HCT116 (cell line): ENCODE data around the gene SLC5A3. TPM values are rescaled to one million over a fixed set of nuclear protein-coding genes. Genes with fewer than 3 reads are reported as not detected.

Source experiments
- ATAC-seq: fragments of 200-7000 bp; cut with Tn5 transposase; 2 replicates; pipeline ENCODE4 v1.9.1; 2020; ENCODE audit warnings: mild to moderate bottlenecking, moderate library complexity
- BruUV-seq: library from RNA; stranded (reverse); fragments of 400-500 nt; replicated peaks from 2 replicates; lab custom pipeline; 2021; lab: Mats Ljungman, UMichigan
- CTCF ChIA-PET: fragments of 300-600 bp; sonication (Branson Sonifier 250); formaldehyde crosslinking; loops from one replicate; lab custom pipeline; 2021; ENCODE audit warnings: antibody characterized with exemption; lab: Charles Lee
- POLR2A ChIA-PET: fragments of 300-600, 350-600 bp; sonication (Branson Sonifier 250); formaldehyde crosslinking; loops from one replicate; lab custom pipeline; 2021; ENCODE audit warnings: antibody characterized with exemption; lab: Charles Lee
- RAD21 ChIA-PET, 2 experiments: fragments of 300-600 bp; sonication (Branson Sonifier 250); formaldehyde crosslinking; loops; one replicate each; lab custom pipeline; 2023; ENCODE audit warnings: low total read pairs in 2 of 2; ENCODE audit not compliant: uncharacterized antibody in 2 of 2, unreplicated experiment in 2 of 2, low non-redundant PET in 1 of 2; lab: Charles Lee
- DNase-seq: peaks from one replicate; pipeline ENCODE4 v3.0.0-alpha.2; 2010; ENCODE audit warnings: low read depth, low spot score
- H2AFZ ChIP-seq: fragments of 200-600 bp; shearing (Covaris generic), sonication (generic); 2 replicates; pipeline ENCODE4 v1.6.1; 2017; ENCODE audit warnings: low read depth, mixed run types, mixed read lengths, antibody characterized with exemption, low read length; ENCODE audit not compliant: poor library complexity, severe bottlenecking
- H3K27ac ChIP-seq: 2 replicates; pipeline ENCODE4 v1.5.1; 2012; ENCODE audit warnings: low read depth, low read length
- H3K27me3 ChIP-seq: fragments of 200-600 bp; sonication (generic); 2 replicates; pipeline ENCODE4 v1.6.1; 2016; ENCODE audit warnings: mixed run types, low read length, mixed read lengths; ENCODE audit not compliant: insufficient read depth
- H3K36me3 ChIP-seq, 2 experiments: fragments of 200-500 bp in 1 of 2; fragments of 200-600 bp in 1 of 2; sonication (Bioruptor generic) in 1 of 2; sonication (generic) in 1 of 2; 2 replicates each; pipeline versions ENCODE4 v1.5.1 to v1.6.1; 2014 to 2016; ENCODE audit warnings: low read length in 2 of 2, inconsistent platforms in 1 of 2, mixed read lengths in 1 of 2, mixed run types in 1 of 2; ENCODE audit not compliant: insufficient read depth in 2 of 2, control insufficient read depth in 1 of 2
- H3K4me1 ChIP-seq, 2 experiments: fragments of 200-600 bp in 1 of 2; sonication (generic) in 1 of 2; 2 replicates each; pipeline versions ENCODE4 v1.5.1 to v1.6.1; 2012 to 2017; ENCODE audit warnings: low read length in 2 of 2, inconsistent platforms in 1 of 2, mild to moderate bottlenecking in 1 of 2, mixed read lengths in 1 of 2, mixed run types in 1 of 2, moderate library complexity in 1 of 2; ENCODE audit not compliant: insufficient read depth in 2 of 2, control insufficient read depth in 1 of 2
- H3K4me2 ChIP-seq: fragments of 200-600 bp; sonication (generic); 2 replicates; pipeline ENCODE4 v1.6.1; 2017; ENCODE audit warnings: mixed run types, low read length, mixed read lengths
- H3K4me3 ChIP-seq, 2 experiments: fragments of 200-600 bp in 1 of 2; sonication (generic) in 1 of 2; replicated peaks in 1 of 2; 2 replicates each; pipeline ENCODE4 v1.5.1; 2011 to 2016; ENCODE audit warnings: low read length in 2 of 2, control low read depth in 1 of 2, low read depth in 1 of 2, mild to moderate bottlenecking in 1 of 2, mixed read lengths in 1 of 2, mixed run types in 1 of 2
- H3K79me2 ChIP-seq: fragments of 200-600 bp; sonication (generic); 2 replicates; pipeline ENCODE4 v1.6.1; 2017; ENCODE audit warnings: mild to moderate bottlenecking, mixed run types, low read length, moderate library complexity, mixed read lengths; ENCODE audit not compliant: insufficient read depth
- H3K9ac ChIP-seq: fragments of 200-600 bp; sonication (generic); 2 replicates; pipeline ENCODE4 v1.6.1; 2016; ENCODE audit warnings: low read length, mixed read lengths
- H3K9me2 ChIP-seq: fragments of 200-600 bp; sonication (generic), shearing (Covaris generic); 2 replicates; pipeline ENCODE4 v1.6.1; 2017; ENCODE audit warnings: mixed run types, mild to moderate bottlenecking, moderate library complexity; ENCODE audit not compliant: insufficient read depth
- H3K9me3 ChIP-seq, 2 experiments: fragments of 200-500 bp in 1 of 2; fragments of 200-600 bp in 1 of 2; sonication (Bioruptor generic) in 1 of 2; sonication (generic) in 1 of 2; 2 replicates each; pipeline ENCODE4 v1.6.1; 2014 to 2017; ENCODE audit warnings: low read length in 2 of 2, mixed read lengths in 2 of 2, inconsistent platforms in 1 of 2, low read depth in 1 of 2, mild to moderate bottlenecking in 1 of 2, mixed run types in 1 of 2, moderate library complexity in 1 of 2; ENCODE audit not compliant: control insufficient read depth in 1 of 2, insufficient read depth in 1 of 2
- H4K20me1 ChIP-seq: fragments of 200-600 bp; sonication (generic), shearing (Covaris generic); 2 replicates; pipeline ENCODE4 v1.6.1; 2017; ENCODE audit warnings: mixed run types, mild to moderate bottlenecking, moderate library complexity; ENCODE audit not compliant: insufficient read depth
- CBX3 ChIP-seq: IDR thresholded peaks from 2 replicates; pipeline ENCODE4 v1.6.1; 2012; ENCODE audit warnings: low read depth
- CEBPB ChIP-seq: IDR thresholded peaks from 2 replicates; pipeline ENCODE4 v1.6.1; 2012; ENCODE audit warnings: low read depth
- CTCF ChIP-seq, 3 experiments: fragments of 200-600 bp in 1 of 3; sonication (generic) in 1 of 3; IDR thresholded peaks in 2 of 3; conservative IDR thresholded peaks in 1 of 3; 2 replicates each; pipeline ENCODE4 v1.5.1; 2012 to 2017; ENCODE audit warnings: low read depth in 2 of 3, low read length in 2 of 3, antibody characterized with exemption in 1 of 3, borderline replicate concordance in 1 of 3, control low read depth in 1 of 3, mild to moderate bottlenecking in 1 of 3, mixed read lengths in 1 of 3, mixed run types in 1 of 3, moderate library complexity in 1 of 3; ENCODE audit not compliant: insufficient read depth in 1 of 3
- ELF1 ChIP-seq: IDR thresholded peaks from 2 replicates; pipeline ENCODE4 v1.6.1; 2012; ENCODE audit warnings: low read depth, borderline replicate concordance
- JUND ChIP-seq: IDR thresholded peaks from 2 replicates; pipeline ENCODE4 v1.6.1; 2012
- RAD21 ChIP-seq: IDR thresholded peaks from 2 replicates; pipeline ENCODE4 v1.6.1; 2012; ENCODE audit warnings: low read depth, mild to moderate bottlenecking
- TCF7L2 ChIP-seq: IDR thresholded peaks from 2 replicates; pipeline ENCODE4 v1.7.0; 2011; ENCODE audit warnings: borderline replicate concordance, inconsistent platforms; ENCODE audit not compliant: insufficient read depth, insufficient read length; ENCODE audit errors: extremely low read depth
- ZFX ChIP-seq: fragments of 450-650 bp; IDR thresholded peaks from 2 replicates; pipeline ENCODE4 v1.6.1; 2017
- intact Hi-C: fragments of 100-400 bp; cut with micrococcal nuclease; formaldehyde crosslinking; loops from 2 replicates; pipeline ENCODE4 v1.10.0; 2022
- total RNA-seq: library from RNA; stranded (reverse); gene quantifications from one replicate; pipeline ENCODE4 v1.2.1, GENCODE V29; 2021; ENCODE audit not compliant: unreplicated experiment
- TF ChIP-seq, protein P1 (sequence below): IDR thresholded peaks from 2 replicates; pipeline ENCODE4 v1.6.1; 2012; ENCODE audit warnings: low read depth

SLC5A3 gene
- total RNA-seq, 1 experiment from 2014 or later, result 11.8 TPM

DNA sequence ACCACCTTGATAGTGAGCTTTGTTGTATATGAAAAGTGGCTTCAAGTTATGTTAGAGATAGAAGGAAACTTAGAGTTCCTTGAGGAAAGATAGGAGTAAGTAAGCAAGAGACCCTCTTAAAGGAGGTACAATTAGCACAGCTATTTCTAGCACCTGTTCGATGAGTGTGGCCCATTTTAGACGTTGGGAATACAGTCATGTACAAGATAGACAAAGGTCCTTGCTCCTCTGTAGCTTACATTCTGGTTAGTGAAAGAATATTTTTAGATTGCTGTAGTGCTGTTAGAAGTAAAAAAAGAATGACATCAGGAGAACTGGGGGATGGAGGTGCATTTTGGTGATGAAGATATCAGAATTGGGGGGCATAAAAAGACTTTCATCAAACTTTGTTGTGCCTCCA, 47.5 kb downstream of the SLC5A3 start (continued):
- TF ChIP-seq ZFX (no peak), CEBPB (no peak), RAD21 (no peak), JUND (no peak)
- TF ChIP-seq, protein P1, sequence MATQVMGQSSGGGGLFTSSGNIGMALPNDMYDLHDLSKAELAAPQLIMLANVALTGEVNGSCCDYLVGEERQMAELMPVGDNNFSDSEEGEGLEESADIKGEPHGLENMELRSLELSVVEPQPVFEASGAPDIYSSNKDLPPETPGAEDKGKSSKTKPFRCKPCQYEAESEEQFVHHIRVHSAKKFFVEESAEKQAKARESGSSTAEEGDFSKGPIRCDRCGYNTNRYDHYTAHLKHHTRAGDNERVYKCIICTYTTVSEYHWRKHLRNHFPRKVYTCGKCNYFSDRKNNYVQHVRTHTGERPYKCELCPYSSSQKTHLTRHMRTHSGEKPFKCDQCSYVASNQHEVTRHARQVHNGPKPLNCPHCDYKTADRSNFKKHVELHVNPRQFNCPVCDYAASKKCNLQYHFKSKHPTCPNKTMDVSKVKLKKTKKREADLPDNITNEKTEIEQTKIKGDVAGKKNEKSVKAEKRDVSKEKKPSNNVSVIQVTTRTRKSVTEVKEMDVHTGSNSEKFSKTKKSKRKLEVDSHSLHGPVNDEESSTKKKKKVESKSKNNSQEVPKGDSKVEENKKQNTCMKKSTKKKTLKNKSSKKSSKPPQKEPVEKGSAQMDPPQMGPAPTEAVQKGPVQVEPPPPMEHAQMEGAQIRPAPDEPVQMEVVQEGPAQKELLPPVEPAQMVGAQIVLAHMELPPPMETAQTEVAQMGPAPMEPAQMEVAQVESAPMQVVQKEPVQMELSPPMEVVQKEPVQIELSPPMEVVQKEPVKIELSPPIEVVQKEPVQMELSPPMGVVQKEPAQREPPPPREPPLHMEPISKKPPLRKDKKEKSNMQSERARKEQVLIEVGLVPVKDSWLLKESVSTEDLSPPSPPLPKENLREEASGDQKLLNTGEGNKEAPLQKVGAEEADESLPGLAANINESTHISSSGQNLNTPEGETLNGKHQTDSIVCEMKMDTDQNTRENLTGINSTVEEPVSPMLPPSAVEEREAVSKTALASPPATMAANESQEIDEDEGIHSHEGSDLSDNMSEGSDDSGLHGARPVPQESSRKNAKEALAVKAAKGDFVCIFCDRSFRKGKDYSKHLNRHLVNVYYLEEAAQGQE, result no peak

- H3K27me3 ChIP-seq, result no peaks in the 10 kb centered on the region
- H3K9ac ChIP-seq, result no peak overlapping the region
- POLR2A ChIA-PET, result no interaction called here
- CTCF ChIA-PET, result no interaction called here
- intact Hi-C loops, result no loop called here
- no peak for ATAC-seq
- H3K9me3 ChIP-seq, result no peaks in the 10 kb centered on the region
- RAD21 ChIA-PET, result no interaction called here
- H2AFZ ChIP-seq, result no peak overlapping the region
- H3K4me1 ChIP-seq, result no peaks in the 10 kb centered on the region
- no peaks in the 10 kb centered on the region for H3K9me2 ChIP-seq
- no peak overlapping the region for H3K27ac ChIP-seq
- DNase-seq, result no peak
- no peak overlapping the region for H3K4me2 ChIP-seq
- TF ChIP-seq CBX3, result no peak
- TF ChIP-seq, protein P1, result no peak
- TF ChIP-seq TCF7L2, result no peak
- no peak for TF ChIP-seq CTCF (IDR thresholded peaks at IDR 0.05 in 2 of 3, conservative IDR thresholded peaks at IDR 0.05 in 1 of 3; ENCODE audit: borderline replicate concordance in 1 of 3, insufficient read depth in 1 of 3, low read depth in 2 of 3, low read length in 2 of 3)
- TF ChIP-seq ELF1, result no peak
- no peak overlapping the region for H3K4me3 ChIP-seq
- no TSS peak for BruUV-seq
- H4K20me1 ChIP-seq, result no peaks in the 10 kb centered on the region
- H3K79me2 ChIP-seq, result peaks cover 35% of the 10 kb centered on the region
- H3K36me3 ChIP-seq, result peaks cover 7 to 10% of the 10 kb centered on the region in 2 experiments; a peak in 2 of 4 replicates
Measured at GRCh38 chr21:34122047-34122446, 48.7 kb downstream of the SLC5A3 start.
